Fibroblast of peridontal ligament (primary cell): ENCODE measurements around the gene LCA5L.

Source experiments
- DNase-seq: peaks from one replicate; pipeline ENCODE4 v3.0.0-alpha.2; 2010; ENCODE audit errors: extremely low read depth

The LCA5L gene

DNA sequence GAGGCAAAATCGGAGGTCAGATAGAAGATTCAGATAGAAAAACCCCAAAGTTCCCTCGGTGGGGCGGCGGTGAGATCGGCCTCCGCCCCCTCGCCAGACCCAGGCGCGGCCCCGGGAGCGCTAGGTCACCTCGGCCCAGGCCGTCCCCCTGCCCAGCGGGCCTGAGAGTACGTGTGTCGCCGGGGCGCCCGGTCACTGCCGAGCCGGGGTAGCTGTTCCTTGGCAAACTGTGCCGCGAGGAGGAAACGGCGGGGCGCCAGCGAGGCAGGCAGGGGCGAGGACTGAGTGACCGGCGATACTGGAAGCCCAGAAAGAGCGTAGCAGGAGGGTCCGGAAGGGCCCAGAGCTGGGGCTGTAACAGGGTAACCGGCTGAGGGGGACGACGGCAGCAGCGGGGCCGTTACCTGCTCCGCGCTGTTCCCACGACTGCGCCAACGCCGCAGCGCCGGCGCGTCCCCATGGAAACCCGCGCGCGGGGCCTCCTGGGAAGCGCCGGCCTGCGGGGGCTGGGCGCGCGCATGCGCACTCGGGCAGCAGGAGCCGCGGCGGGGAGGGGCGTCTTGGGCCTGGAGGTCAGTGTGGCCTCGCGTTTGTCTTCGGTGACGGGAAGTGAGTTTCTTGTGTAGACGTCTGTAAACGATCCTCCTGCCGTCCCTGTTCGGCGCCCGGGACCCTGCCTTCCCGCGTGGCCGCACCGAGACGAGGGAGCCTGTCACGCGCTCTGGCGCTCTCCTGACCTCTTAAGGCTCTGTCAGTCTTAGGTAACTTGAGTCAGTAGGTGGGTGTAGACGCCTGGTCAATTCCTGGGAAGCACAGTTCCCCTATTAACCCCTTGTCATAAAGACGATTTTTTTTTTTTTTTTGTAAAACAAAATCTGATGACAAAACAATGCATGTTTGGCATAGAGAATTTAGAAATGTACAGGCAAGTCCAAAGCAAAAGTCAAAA, at the start of gene LCA5L:
LCA5L (minus strand) TSS at position 458 of the 949 bp plus-strand sequence. CDS start 17,285 bp downstream, outside the sequence.
- peak; percentile 85 for DNase-seq

GRCh38 chr21:39489380-39489924, 43.9 kb upstream of the LCA5L start:
- no peak for DNase-seq

GRCh38 chr21:39484711-39485276, 39.2 kb upstream of the LCA5L start:
- DNase-seq: peak; percentile 27

GRCh38 chr21:39483917-39484316, 38.3 kb upstream of the LCA5L start:
- no peak for DNase-seq

- DNase-seq: no peak
Observed at GRCh38 chr21:39481886-39482285, 36.3 kb upstream of the LCA5L start.

- no peak for DNase-seq
Observed at GRCh38 chr21:39480271-39480670, 34.7 kb upstream of the LCA5L start.

DNA sequence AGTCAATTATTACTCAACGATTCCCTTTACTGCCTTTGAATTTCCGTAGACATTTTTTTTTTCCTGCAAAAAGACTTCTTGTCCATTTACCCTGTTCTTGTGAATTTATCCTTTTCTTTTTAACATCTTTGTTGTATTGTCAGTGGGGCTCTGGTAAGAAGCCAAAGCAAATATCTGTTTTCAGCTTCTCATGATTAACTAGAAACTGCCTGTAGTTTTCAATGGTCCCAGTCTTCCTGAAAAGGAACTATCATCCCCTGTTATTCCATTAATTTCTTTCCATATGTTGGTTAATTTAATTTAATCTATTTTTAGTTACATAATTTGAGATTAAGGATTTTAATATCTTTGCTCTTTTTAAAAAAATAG, 34.2 kb upstream of the LCA5L start:
- no peak for DNase-seq

- DNase-seq: no peak
Observed at GRCh38 chr21:39479164-39479813, 33.7 kb upstream of the LCA5L start.

GRCh38 chr21:39474611-39475010, 29.0 kb upstream of the LCA5L start:
- DNase-seq: no peak

GRCh38 chr21:39472786-39473185, 27.2 kb upstream of the LCA5L start:
- DNase-seq: no peak

DNA sequence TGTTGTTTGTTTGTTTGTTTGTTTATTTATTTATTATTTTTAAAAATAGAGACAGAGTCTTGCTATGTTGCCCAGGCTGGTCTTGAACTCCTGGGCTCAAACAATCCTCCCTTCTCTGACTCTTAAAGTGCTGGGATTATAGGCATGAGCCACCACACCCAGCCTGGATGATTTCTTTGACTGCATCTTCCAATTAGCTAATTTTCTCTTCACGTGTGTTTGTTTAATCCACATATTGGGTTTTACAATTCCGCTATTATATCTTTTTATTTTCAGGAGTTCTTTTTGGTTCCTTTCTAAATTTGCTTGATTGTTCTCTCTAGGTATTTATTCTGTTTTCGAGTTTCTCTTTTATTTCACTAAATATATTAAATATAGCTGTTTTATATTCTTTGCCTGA, 26.0 kb upstream of the LCA5L start:
- no peak for DNase-seq

DNA sequence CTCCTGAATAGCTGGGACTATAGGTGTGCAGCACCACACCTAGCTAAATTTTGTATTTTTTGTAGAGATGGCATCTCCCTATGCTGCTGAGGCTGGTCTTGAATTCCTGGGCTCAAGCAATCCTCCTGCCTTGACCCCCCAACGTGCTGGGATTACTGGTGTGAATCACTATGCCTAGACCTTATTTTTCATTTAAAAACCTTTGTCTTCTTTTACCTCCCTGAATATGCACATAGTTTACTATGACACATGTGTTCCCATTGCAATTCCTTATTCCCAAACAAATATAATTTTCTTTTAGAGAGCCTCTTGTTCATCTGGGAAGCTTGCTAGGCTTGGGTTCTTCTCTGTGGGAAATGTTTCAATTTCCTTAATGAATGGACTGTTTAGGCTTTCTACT, 23.0 kb upstream of the LCA5L start:
- DNase-seq: no peak

DNA sequence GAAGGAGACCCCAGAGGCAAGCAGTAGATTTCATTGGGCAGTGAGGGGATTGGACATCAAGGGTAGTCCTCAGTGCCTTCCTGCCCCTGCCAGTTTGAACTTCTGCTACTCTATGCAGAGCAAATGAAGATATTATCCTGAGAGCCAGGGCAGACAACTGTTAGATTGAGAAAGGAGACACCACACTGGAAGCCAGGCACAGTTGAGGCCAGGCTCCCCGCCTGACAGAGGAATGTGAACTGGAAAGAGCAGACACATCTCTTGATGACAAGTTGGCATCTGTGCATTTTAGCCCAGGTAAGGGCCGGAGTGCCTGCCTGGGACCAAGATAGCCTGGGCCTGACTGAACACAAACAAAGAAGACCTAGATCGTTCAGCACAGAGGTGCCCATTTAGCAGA, 22.2 kb upstream of the LCA5L start:
- no peak for DNase-seq

GRCh38 chr21:39466584-39466983, 21.0 kb upstream of the LCA5L start:
- no peak for DNase-seq

DNA sequence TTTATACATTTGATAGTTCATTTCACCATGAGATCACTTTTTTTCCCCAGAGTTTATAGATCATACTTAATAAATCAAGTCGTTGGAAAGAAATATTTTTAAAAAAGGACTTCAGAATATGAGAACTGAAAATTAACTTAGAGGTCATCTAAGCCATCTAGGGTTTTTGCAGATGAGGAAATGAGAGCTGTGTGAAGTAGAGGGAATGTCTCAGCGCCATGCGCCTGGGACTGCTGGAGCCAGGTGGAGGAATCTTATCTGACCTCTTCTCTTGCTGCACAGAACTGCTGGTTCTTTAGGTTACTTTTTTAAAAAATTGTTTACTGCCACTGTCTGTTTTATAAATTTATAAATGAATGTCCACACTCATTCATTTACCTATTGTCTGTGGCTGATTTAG, 17.7 kb upstream of the LCA5L start:
- DNase-seq: no peak

DNA sequence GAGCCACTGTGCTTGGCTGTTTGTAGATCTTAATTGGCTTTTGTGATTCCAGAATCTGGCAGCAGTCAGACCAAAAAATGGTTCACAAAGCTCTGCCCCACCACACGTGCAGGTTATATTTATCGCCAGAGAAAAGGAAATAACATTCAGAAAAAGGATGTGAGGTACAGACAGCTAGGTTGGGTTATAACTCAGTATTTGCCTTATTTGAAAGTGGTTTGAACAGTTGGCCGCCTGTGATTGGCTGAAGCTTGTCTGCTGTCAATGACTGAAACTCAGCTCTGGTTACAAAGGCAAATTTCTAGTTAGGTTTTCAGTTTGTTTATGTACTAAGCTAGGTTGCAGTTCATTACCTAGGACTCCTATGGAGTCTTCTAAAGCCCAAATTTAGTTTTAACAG, 15.8 kb upstream of the LCA5L start:
- DNase-seq: no peak

- no peak for DNase-seq
Observed at GRCh38 chr21:39456665-39457064, 11.1 kb upstream of the LCA5L start.

GRCh38 chr21:39454949-39455668, 9.5 kb upstream of the LCA5L start:
- DNase-seq: no peak

DNA sequence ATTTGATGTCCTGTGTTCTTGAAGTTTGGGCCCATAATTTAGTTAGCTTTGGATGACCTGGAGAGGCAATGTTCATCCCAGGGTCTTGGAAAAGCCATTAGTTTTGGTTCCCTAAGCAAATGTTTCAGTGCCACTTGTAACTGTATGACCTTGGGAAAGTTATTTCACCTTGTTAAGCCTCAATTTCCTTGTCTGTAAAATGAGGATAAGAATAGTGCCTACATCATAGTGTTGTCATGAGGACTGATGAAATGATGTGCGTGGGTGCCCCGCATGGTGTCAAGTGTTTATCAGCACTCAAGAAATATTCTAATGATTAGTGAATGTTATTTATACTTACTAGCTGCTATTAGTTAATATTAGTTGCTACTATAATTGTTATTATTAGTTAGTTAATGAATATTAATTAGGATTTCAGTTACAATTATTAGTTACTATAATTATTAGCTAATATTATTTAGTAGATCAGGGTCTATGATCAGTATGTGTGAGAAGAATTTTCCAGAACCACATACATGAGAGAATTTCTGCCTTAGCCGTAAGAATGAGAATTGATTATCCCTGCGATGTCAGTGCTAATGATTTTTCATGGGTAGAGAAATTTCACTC, 8.1 kb upstream of the LCA5L start:
- no peak for DNase-seq

- DNase-seq: no peak
Observed at GRCh38 chr21:39452970-39453342, 7.4 kb upstream of the LCA5L start.

DNA sequence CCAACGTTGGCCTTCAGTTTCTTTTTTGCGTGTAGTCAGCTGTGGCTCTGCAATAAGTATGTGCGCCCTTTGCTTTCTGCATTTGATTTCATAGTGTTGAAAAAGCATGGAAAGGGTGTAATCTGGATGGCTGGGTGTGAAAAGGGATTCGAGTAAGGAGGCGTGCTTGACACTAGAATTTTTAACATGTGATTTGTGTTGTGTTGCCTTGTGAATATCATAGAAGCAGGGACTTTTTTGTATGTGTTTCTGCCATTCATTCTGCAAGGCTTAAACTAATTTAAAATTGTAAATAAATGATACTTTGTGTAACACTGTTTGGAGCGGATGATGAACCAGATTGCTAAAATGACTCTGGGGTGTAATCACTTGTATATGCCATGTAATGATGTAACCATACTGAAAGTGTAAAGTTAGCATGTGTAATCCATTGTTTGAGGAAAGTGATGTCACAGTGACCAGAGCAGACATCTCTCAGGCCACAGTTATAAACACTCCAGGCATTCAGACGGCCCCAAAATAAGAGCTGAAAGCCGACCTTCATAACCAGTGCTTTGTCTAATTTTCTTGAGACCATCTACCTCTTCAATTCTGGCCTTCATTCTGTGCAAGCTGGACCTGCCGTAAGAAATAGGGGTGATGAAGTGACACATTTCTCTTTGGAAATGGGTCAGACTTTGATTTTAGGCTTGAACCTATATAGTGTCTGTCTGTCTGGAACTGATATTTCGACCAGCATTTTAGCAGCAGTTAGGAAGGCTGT, 6.8 kb upstream of the LCA5L start:
- peak; percentile 80 for DNase-seq
